ENCODE measurements around the gene MAPKAPK3.
"Not testable (repeated sequence)": the region's sequence is repeated elsewhere in the genome, so short reads cannot be mapped to it uniquely, and the experiment has no call there.

Gene MAPKAPK3

DNA sequence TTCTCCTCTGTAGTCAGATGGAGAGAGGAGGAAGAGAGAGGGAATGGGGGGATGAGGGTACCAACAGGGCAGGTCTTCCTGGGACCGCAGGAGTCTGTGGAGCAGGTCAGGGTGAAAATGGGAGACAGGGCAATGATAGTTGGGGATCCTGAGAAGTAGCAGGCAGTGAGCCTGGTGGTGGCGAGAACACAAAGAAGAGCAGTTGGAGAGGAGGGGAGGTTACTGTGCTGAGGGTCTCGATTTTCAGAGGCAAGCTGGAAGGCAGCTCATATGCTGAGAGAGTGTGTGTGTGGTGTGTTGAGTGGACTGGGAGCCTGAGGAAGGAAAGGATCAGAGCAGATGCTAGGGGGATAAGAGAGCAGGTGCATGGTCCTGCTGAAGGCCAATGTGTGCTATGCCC lies 55.7 kb downstream of the MAPKAPK3 start:
- no peaks in the 10 kb centered on the region for H3K27me3 ChIP-seq (ENCODE audit: control insufficient read depth in 1 of 2, insufficient read depth in 2 of 2, low read length in 2 of 2)
- no peak overlapping the region for H3K9ac ChIP-seq (ENCODE audit: low read length in 2 of 2)
- H3K27ac ChIP-seq (ENCODE audit: low read length): no peak overlapping the region
- no peak overlapping the region for H3K4me3 ChIP-seq (ENCODE audit: low read length in 2 of 2)
- no peaks in the 10 kb centered on the region for H3K36me3 ChIP-seq (ENCODE audit: control insufficient read depth in 2 of 2, insufficient read depth in 2 of 2, low read length in 2 of 2)
- H3K9me3 ChIP-seq (ENCODE audit: control insufficient read depth in 2 of 2, low read length in 2 of 2): no peaks in the 10 kb centered on the region
- H3K4me1 ChIP-seq (ENCODE audit: control insufficient read depth, insufficient read depth, low read length): peaks cover 6% of the 10 kb centered on the region

DNA sequence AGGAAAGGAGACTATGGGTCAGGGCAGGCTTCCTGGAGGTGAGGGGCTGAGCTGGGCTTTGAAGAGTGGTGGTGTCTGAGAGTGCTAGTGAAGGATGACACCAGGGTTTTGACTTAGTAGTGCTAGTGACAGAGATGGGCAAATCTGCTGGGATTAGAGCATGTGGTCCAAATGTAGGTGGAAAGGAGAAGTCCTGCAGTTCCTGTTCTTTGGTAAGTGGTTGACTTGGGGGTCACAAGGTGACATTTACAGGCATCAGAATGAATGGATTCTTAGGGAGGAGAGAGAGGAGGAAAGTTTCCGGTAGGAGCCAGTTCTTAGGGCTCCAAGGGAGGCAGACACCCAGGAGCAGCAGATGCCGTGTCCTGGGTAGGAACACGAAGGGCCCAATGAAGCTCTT lies 57.0 kb downstream of the MAPKAPK3 start:
- H3K27ac ChIP-seq (ENCODE audit: low read length): no peak overlapping the region
- H3K27me3 ChIP-seq (ENCODE audit: control insufficient read depth in 1 of 2, insufficient read depth in 2 of 2, low read length in 2 of 2): peaks cover 0 to 4% of the 10 kb centered on the region in 2 donors
- H3K4me3 ChIP-seq (ENCODE audit: low read length in 2 of 2): no peak overlapping the region
- H3K36me3 ChIP-seq (ENCODE audit: control insufficient read depth in 2 of 2, insufficient read depth in 2 of 2, low read length in 2 of 2): no peaks in the 10 kb centered on the region
- H3K4me1 ChIP-seq (ENCODE audit: control insufficient read depth, insufficient read depth, low read length): peaks cover 6% of the 10 kb centered on the region
- H3K9ac ChIP-seq (ENCODE audit: low read length in 2 of 2): no peak overlapping the region
- no peaks in the 10 kb centered on the region for H3K9me3 ChIP-seq (ENCODE audit: control insufficient read depth in 2 of 2, low read length in 2 of 2)

DNA sequence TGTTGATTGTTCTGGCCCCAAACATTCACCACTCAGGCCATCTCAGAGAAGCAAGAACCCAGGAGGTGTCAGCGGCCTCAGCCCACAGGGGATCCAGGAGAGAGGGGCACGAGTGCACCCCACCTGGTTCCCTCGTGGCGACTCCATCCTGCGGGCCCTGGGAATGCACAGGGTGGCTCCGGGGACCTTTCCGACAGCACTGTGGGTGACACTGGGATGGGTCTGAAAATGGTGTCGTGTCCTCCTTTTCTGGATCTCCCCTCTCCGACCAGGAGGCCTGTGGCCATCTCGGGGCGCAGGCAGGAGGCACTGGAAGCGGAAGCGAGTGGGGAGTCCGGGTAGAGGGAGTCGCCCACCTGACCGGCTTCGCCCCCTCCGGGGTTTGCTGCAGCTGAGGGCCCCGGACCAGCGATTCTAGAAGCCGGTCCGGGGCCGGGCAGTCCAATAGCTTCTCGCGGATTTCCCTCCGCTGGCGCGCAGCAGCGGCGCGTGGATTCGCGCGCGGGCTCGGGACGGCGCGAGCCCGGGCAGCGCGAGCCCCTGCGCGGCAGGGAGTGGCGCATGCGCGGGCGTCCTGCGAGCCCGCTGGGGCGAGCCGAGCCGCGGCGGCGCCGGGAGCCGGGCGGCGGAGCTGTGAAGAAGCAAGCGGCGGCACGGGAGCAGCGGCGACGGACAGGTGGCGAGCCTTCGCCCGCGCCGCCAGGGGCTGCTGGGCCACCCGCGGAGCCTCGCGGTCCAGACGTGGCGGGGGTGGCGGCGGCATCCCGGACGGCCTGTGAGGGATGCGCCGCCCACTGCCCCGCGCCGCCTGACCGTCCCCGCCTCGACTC lies 57.6 kb downstream of the MAPKAPK3 start, which contains the start of gene DOCK3:
TSS of gene DOCK3 (plus strand) at position 579 of the 830 bp plus-strand sequence. CDS start 337 bp downstream, outside the sequence.
- H3K4me1 ChIP-seq (ENCODE audit: control insufficient read depth, insufficient read depth, low read length): peaks cover 6% of the 10 kb centered on the region
- no peaks in the 10 kb centered on the region for H3K9me3 ChIP-seq (ENCODE audit: control insufficient read depth in 2 of 2, low read length in 2 of 2)
- H3K9ac ChIP-seq (ENCODE audit: low read length in 2 of 2): peak within 1 kb of the TSS; percentile 55 to 56
- H3K4me3 ChIP-seq (ENCODE audit: low read length in 2 of 2): peak within 1 kb of the TSS; percentile 62 to 71
- no peaks in the 10 kb centered on the region for H3K36me3 ChIP-seq (ENCODE audit: control insufficient read depth in 2 of 2, insufficient read depth in 2 of 2, low read length in 2 of 2)
- H3K27ac ChIP-seq (ENCODE audit: low read length): no peak within 1 kb of the TSS
- H3K27me3 ChIP-seq (ENCODE audit: control insufficient read depth in 1 of 2, insufficient read depth in 2 of 2, low read length in 2 of 2): peaks cover 0 to 4% of the 10 kb centered on the region in 2 donors

DNA sequence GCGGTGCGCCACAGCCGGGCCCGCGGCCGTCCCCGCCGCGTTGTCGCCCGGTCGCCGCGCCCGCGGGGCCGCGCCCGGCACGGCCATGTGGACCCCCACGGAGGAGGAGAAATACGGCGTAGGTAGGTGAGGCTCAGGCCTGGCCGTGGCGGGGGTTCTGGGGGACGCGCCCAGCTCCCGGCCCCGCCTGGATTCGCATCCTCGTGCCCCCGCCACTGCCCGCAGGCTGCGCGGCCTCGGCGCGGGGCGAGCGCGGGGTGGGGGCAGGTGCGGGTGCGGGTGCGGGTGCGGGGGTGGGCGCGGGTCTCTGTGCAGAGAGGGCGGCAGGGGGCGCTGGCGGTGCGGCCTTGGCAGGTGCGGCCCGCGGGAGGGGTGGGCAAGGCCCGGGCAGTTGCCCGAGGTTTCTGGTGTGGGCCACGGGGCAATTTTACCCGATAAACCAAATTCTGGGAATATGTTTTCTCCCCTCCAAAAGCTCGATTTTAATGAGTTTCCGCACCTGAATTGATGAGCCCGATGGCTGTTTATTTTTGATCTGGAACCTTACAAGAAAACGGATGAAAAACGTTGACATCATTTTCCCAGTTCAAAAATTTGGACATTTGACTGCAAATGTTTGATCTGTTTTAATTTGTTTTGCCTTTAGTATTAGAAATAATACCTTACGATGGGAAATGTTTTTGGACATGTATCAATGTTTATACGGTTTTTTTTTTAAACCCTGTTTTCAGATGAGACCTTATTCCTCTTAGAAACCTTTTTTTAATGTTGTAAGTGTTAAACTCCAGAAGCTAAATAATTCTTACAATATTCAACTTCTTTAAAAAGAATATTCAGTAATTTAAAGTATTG lies 58.5 kb downstream of the MAPKAPK3 start:
- Histone ChIP-seq H3K9ac (ENCODE audit: low read length in 2 of 2) (peak overlapping the region in 1 of 2 donors; percentile 53), H3K27me3 (ENCODE audit: control insufficient read depth in 1 of 2, insufficient read depth in 2 of 2, low read length in 2 of 2) (peaks cover 0 to 4% of the 10 kb centered on the region in 2 donors)

DNA sequence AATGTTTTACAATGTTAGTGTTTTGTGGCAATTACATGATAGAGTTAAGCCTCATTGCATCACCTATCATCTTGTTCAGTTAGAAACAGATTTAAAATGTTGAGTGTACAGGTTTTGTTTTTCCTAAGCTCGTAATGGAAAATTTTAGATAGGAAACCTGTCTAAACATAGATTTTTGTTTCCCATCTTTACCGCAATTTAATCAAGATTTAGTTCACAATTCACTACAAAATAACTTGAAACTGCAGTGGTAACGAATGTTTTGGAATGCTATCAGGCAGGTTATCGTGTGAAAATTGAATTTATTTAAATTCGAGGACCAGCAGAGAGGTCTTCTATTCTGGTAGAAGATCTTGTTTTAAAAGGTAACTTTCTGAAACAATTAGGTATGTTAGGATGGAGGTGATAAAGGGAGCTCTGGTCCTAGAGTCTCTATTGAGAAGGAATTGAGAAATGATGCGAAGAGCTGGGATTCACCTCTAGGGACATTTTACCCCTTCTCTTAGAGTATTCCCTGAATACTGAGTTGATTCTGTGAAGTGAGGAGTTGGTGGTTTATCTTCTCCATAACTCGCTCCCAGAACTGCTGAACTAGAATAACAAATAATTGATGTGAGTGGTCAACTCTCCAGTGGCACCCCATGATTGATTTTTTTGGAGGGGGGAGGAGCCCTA lies 59.2 kb downstream of the MAPKAPK3 start:
- Histone ChIP-seq H3K9ac (ENCODE audit: low read length in 2 of 2) (no peak overlapping the region), H3K27me3 (ENCODE audit: control insufficient read depth in 1 of 2, insufficient read depth in 2 of 2, low read length in 2 of 2) (peaks cover 0 to 4% of the 10 kb centered on the region in 2 donors), H3K9me3 (ENCODE audit: control insufficient read depth in 2 of 2, low read length in 2 of 2) (no peaks in the 10 kb centered on the region), H3K27ac (ENCODE audit: low read length) (no peak overlapping the region), H3K4me3 (ENCODE audit: low read length in 2 of 2) (no peak overlapping the region), H3K4me1 (ENCODE audit: control insufficient read depth, insufficient read depth, low read length) (peaks cover 6% of the 10 kb centered on the region), H3K36me3 (ENCODE audit: control insufficient read depth in 2 of 2, insufficient read depth in 2 of 2, low read length in 2 of 2) (no peaks in the 10 kb centered on the region)

More for the DNA sequence above, 58.5 kb downstream of the MAPKAPK3 start:
- Histone ChIP-seq H3K4me1 (ENCODE audit: control insufficient read depth, insufficient read depth, low read length) (peaks cover 6% of the 10 kb centered on the region), H3K9me3 (ENCODE audit: control insufficient read depth in 2 of 2, low read length in 2 of 2) (no peaks in the 10 kb centered on the region), H3K27ac (ENCODE audit: low read length) (no peak overlapping the region), H3K4me3 (ENCODE audit: low read length in 2 of 2) (peak overlapping the region in 1 of 2 donors; percentile 71), H3K36me3 (ENCODE audit: control insufficient read depth in 2 of 2, insufficient read depth in 2 of 2, low read length in 2 of 2) (no peaks in the 10 kb centered on the region)

DNA sequence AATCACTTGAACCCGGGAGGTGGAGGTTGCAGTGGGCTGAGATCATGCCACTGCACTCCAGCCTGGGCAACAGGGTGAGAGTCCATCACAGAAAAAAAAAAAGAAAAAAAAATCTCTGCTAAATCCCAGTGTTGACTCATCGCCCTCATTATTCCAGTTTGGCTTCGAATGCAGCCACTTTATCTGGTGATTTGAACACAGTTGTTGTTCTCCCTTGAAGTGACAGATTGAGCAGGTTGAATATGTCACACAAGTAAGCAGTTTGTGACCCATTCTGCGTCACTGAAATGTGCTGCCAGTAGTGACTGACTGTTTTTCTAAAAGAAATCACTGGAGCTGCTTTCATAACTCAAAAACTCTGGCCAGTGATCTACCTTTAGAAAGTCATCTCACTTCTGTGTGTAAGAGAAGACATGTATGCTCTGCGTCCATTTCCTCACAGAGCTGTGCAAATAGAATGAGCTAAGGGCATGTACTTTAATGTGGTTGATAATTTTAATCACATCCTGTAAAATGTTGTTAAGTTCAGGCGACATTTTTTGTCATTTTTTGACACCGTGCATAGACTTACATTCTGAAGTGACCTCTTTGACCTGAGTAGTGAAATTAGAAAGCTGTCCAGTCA lies 70.3 kb downstream of the MAPKAPK3 start:
- H3K27ac ChIP-seq (ENCODE audit: low read length): no peak overlapping the region
- H3K9ac ChIP-seq (ENCODE audit: low read length in 2 of 2): no peak overlapping the region
- H3K4me3 ChIP-seq (ENCODE audit: low read length in 2 of 2): no peak overlapping the region
- H3K4me1 ChIP-seq (ENCODE audit: control insufficient read depth, insufficient read depth, low read length): no peaks in the 10 kb centered on the region
- no peaks in the 10 kb centered on the region for H3K27me3 ChIP-seq (ENCODE audit: control insufficient read depth in 1 of 2, insufficient read depth in 2 of 2, low read length in 2 of 2)
- no peaks in the 10 kb centered on the region for H3K36me3 ChIP-seq (ENCODE audit: control insufficient read depth in 2 of 2, insufficient read depth in 2 of 2, low read length in 2 of 2)
- H3K9me3 ChIP-seq (ENCODE audit: control insufficient read depth in 2 of 2, low read length in 2 of 2): no peaks in the 10 kb centered on the region

DNA sequence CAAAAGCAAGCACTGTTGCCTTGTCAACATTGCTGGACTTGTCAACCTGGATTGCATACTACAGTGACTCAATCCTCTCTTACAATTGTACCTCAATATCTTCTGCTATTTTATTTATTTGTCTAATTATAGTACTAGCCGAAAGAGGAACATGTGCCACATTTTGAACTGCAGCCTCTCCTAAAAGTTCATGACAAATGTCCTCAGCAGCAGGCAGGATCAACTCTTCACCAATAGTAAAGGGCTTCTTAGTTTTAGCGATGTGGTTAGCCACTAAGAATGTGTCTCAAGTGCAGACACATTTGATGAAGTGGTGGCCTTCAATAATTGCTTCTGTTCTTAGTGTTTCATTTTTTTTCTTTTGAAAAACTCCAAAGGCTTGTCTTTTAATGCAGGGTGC lies 71.0 kb downstream of the MAPKAPK3 start:
- Histone ChIP-seq H3K9me3 (ENCODE audit: control insufficient read depth in 2 of 2, low read length in 2 of 2) (no peaks in the 10 kb centered on the region), H3K4me3 (ENCODE audit: low read length in 2 of 2) (no peak overlapping the region), H3K36me3 (ENCODE audit: control insufficient read depth in 2 of 2, insufficient read depth in 2 of 2, low read length in 2 of 2) (no peaks in the 10 kb centered on the region), H3K9ac (ENCODE audit: low read length in 2 of 2) (no peak overlapping the region), H3K4me1 (ENCODE audit: control insufficient read depth, insufficient read depth, low read length) (no peaks in the 10 kb centered on the region), H3K27ac (ENCODE audit: low read length) (no peak overlapping the region), H3K27me3 (ENCODE audit: control insufficient read depth in 1 of 2, insufficient read depth in 2 of 2, low read length in 2 of 2) (no peaks in the 10 kb centered on the region)

DNA sequence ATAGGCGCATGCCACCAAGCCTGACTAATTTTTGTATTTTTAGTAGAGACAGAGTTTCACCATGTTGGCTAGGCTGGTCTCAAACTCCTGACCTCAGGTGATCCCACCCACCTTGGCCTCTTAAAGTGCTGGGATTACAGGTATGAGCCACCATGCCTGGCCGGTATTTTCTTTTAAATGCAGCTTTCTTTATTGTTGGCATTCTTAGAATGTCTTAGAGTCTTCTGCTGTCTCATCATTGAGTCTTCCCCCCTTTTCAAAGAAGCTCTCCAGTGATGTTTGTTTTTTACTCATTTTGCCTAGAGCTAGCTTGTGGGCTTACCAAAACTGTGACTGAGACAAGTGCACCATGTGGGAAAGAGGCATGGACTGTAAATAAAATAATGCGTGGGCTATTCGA lies 71.7 kb downstream of the MAPKAPK3 start:
- H3K9ac ChIP-seq (ENCODE audit: low read length in 2 of 2); H3K27me3 ChIP-seq (ENCODE audit: control insufficient read depth in 1 of 2, insufficient read depth in 2 of 2, low read length in 2 of 2); H3K9me3 ChIP-seq (ENCODE audit: control insufficient read depth in 2 of 2, low read length in 2 of 2): not testable (repeated sequence)

DNA sequence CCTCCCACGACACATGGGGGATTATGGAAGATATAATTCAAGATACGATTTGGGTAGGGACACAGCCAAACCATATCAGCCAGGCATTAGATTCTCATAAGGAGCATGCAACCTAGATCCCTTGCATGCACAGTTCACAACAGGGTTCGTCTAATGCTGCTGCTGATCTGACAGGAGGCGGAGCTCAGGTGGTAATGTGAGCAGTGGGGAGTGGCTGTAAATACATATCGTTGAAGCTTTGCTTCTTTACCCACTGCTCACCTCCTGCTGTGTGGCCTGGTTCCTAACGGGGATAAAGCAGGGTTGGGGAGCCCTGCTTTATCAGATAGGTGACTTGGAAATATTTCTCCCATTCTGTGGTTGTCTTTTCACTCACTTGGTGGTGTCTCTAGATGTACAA lies 72.6 kb downstream of the MAPKAPK3 start:
- H3K27me3 ChIP-seq (ENCODE audit: control insufficient read depth in 1 of 2, insufficient read depth in 2 of 2, low read length in 2 of 2): no peaks in the 10 kb centered on the region
- no peaks in the 10 kb centered on the region for H3K36me3 ChIP-seq (ENCODE audit: control insufficient read depth in 2 of 2, insufficient read depth in 2 of 2, low read length in 2 of 2)
- H3K27ac ChIP-seq (ENCODE audit: low read length): no peak overlapping the region
- H3K4me3 ChIP-seq (ENCODE audit: low read length in 2 of 2): no peak overlapping the region
- no peaks in the 10 kb centered on the region for H3K9me3 ChIP-seq (ENCODE audit: control insufficient read depth in 2 of 2, low read length in 2 of 2)
- H3K4me1 ChIP-seq (ENCODE audit: control insufficient read depth, insufficient read depth, low read length): no peaks in the 10 kb centered on the region
- no peak overlapping the region for H3K9ac ChIP-seq (ENCODE audit: low read length in 2 of 2)

More for the DNA sequence above, 71.7 kb downstream of the MAPKAPK3 start:
- H3K36me3 ChIP-seq (ENCODE audit: control insufficient read depth in 2 of 2, insufficient read depth in 2 of 2, low read length in 2 of 2); H3K4me1 ChIP-seq (ENCODE audit: control insufficient read depth, insufficient read depth, low read length); H3K27ac ChIP-seq (ENCODE audit: low read length); H3K4me3 ChIP-seq (ENCODE audit: low read length in 2 of 2): not testable (repeated sequence)

DNA sequence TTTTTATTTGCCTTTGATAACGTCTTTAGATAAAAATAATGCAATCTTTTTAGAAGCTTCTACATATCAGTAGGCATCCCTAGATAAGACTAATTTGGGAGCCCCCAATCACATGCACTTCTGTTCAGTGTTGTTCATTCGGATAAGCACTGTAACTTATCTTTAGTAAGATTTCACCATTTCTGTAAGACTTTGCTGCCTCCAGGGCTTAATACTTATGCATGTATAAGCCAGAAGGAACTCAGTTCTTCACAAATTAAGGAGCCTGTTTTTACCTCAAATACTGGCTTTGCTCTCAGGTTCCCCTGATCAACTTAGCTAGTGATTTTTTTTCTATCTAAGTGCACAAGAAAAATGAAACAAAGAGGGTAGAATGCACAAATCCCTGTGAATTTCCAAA lies 78.1 kb downstream of the MAPKAPK3 start:
- Histone ChIP-seq H3K9me3 (ENCODE audit: control insufficient read depth in 2 of 2, low read length in 2 of 2) (peaks cover 0 to 7% of the 10 kb centered on the region in 2 donors), H3K4me3 (ENCODE audit: low read length in 2 of 2) (no peak overlapping the region), H3K9ac (ENCODE audit: low read length in 2 of 2) (no peak overlapping the region), H3K27me3 (ENCODE audit: control insufficient read depth in 1 of 2, insufficient read depth in 2 of 2, low read length in 2 of 2) (no peaks in the 10 kb centered on the region), H3K4me1 (ENCODE audit: control insufficient read depth, insufficient read depth, low read length) (no peaks in the 10 kb centered on the region), H3K27ac (ENCODE audit: low read length) (no peak overlapping the region), H3K36me3 (ENCODE audit: control insufficient read depth in 2 of 2, insufficient read depth in 2 of 2, low read length in 2 of 2) (no peaks in the 10 kb centered on the region)
